HTR-8/SVneo (cell line): ENCODE data around the gene GPR87.

Source experiments
- DNase-seq: peaks from one replicate; pipeline ENCODE4 v3.0.0; 2011; ENCODE audit warnings: low spot score, mixed read lengths; ENCODE audit not compliant: insufficient read length
- FAIRE-seq: peaks from 2 replicates; lab custom pipeline; 2011; peaks lifted over from hg19 to GRCh38; lab: Jason Lieb, UNC

GPR87 gene

GRCh38 chr3:151318991-151319390 lies 2.4 kb upstream of the GPR87 start:
- DNase-seq = no peak
- no peak for FAIRE-seq

GRCh38 chr3:151318313-151318712 lies 1.7 kb upstream of the GPR87 start:
- no peak for FAIRE-seq

DNA sequence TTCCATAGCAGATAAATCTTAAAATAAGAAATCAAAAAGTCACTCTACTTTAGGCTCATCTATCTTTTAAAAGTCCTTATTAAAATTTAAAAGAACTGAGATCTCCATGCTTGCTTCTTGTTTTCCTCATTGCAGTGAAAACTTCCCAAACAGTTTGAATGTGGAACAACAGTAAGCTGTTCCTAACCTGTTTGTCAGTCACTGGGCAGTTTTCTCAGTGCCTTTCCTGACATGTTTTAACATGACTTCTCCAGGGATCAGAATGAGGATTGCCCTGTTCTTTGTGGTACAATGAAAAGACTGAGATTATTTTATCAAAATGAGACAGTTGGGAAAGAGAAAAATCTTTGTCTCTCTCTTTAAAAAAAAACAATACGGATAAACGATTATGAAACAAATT lies 774 bp downstream of the GPR87 start:
- FAIRE-seq (no peak), DNase-seq (no peak)

More at GRCh38 chr3:151318313-151318712, 1.7 kb upstream of the GPR87 start:
- DNase-seq = no peak

- DNase-seq = no peak
- no peak for FAIRE-seq
These were observed 1.5 kb downstream of the GPR87 start for GRCh38 chr3:151315136-151315535.

GRCh38 chr3:151314593-151314992 lies 2.0 kb downstream of the GPR87 start:
- no peak for DNase-seq
- FAIRE-seq = no peak

GRCh38 chr3:151314137-151314536 lies 2.5 kb downstream of the GPR87 start:
- no peak for DNase-seq
- FAIRE-seq = no peak

- FAIRE-seq (no peak), DNase-seq (no peak)
These were observed 3.6 kb downstream of the GPR87 start for GRCh38 chr3:151312972-151313371.

GRCh38 chr3:151309566-151309965 lies 7.1 kb downstream of the GPR87 start:
- no peak for DNase-seq

GRCh38 chr3:151307583-151308488 lies 8.8 kb downstream of the GPR87 start:
- FAIRE-seq (no peak), DNase-seq (no peak)

More at GRCh38 chr3:151309566-151309965, 7.1 kb downstream of the GPR87 start:
- no peak for FAIRE-seq

- DNase-seq = no peak
- FAIRE-seq = no peak
These were observed 9.5 kb downstream of the GPR87 start for GRCh38 chr3:151307131-151307530.

GRCh38 chr3:151306168-151306810 lies 10.3 kb downstream of the GPR87 start:
- FAIRE-seq = no peak
- no peak for DNase-seq

GRCh38 chr3:151305775-151306151 lies 10.9 kb downstream of the GPR87 start:
- no peak for DNase-seq
- no peak for FAIRE-seq

DNA sequence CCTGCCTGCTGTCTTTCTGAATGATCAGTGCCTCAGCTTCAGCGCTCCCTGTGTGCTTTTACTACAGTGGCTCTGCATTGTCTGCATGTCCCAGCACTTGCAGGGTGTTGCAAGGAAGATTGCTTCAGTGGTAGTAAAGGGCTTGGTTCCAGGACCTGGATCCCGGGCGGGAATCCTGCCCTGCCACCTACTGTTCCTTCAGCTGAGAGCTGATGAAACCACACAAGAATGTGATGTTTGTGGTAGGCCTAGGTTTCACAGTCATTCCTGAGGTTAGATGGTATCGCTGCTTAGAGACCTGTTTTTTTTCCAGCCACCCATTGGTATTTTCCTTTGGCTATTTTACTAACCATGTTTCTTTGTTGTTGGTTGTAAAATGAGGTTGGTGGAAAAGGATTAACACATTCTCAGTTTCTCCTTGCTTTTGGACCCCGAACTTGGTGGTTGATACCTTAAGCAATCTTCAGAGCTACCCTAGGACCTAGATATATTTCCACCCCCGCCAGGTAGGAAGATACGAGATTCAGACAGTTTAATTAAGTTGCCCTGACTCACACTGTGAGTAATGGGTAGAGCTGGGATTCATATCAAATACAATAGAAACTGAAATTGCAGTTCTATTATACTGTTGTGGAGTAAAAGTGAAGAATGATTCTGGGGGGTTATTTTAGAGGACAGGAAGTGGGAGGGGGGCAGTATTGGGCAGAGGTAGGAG lies 11.4 kb downstream of the GPR87 start:
- DNase-seq = peak; percentile 86
- peak; percentile 92 for FAIRE-seq

GRCh38 chr3:151303751-151304150 lies 12.9 kb downstream of the GPR87 start:
- FAIRE-seq = no peak
- DNase-seq = no peak

DNA sequence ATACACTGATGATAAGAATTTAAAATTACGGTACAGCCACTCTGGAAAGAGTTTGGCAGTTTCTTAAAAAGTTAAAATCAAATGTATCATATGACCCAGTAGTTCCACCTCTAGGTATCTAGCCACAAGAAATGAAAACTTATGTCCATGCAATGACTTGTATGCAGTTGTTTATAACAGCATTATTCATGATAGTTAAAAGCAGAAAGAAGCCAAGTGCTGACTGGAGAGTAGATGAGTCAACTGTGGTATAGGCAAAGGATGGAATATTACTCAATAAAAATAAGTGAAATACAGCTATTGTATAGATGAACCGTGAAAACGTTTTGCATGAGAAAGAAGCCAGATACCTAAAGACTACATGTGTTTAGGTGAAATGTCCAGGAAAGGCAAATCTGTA lies 14.8 kb downstream of the GPR87 start:
- FAIRE-seq (no peak), DNase-seq (no peak)

DNA sequence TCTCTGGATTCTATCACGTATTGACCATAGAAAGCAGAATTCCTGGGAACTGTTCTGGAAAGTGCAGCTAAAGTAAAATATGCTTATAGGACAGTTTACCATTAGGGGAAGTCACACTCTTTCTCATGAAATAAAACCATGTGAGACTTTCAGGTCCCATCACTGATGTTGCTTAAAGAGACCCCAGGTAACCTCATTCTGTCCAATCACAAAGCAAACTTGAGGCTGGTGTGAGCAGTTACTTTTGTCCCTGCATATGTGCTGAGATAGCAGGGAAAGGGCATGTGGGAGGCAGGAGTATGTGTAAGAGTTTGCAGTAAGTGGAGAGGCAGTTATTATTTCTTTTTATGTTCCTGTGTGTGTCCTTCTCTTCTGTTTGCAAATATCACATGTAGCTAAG lies 16.1 kb downstream of the GPR87 start:
- DNase-seq (no peak), FAIRE-seq (no peak)

- DNase-seq (no peak), FAIRE-seq (no peak)
These were observed 17.6 kb downstream of the GPR87 start for GRCh38 chr3:151299006-151299405.

DNA sequence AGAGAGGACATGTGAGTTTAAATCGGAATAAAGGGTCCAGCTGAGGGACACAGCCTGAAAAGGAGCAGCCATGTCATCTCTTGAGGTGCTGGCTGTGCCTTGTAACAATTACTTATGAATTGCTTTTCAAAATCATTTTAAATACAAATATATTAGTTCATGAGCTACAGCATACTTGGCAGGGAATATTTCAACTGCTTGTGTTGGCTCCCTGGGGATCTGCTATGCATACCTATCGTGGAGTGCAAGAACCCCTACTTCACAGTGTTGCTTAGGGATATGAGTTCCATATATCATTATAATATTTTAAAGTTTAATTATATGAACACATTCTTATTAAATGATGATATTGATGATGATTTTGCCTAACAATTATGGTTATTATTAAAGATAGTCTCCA lies 19.2 kb downstream of the GPR87 start:
- FAIRE-seq = no peak
- DNase-seq = no peak

GRCh38 chr3:151296226-151296625 lies 20.4 kb downstream of the GPR87 start:
- FAIRE-seq = no peak
- no peak for DNase-seq

DNA sequence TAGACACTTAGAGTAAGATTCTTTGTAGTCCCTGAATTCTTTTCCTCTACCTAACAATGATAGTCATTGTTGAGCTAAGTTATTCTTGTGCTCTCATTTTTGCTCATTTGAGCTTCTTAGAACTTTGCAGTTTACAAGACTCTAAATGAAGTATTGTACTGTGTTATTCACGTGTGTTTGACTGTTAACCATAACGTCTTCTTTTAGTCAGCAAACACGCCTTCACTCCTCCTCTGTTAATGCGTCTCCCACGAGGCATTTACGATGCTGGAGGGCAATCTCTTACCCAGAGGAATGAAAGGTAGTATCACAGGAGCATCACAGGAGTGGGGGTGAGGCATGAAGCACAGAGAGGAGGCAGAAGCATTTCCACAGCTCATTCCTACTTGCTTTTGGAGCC lies 23.5 kb downstream of the GPR87 start:
- FAIRE-seq (no peak), DNase-seq (no peak)

- FAIRE-seq (no peak), DNase-seq (peak; percentile 44)
These were observed 25.9 kb downstream of the GPR87 start for GRCh38 chr3:151290673-151291072.
